Astrocyte (in vitro differentiated cells and primary cell): ENCODE measurements around the gene IQSEC3.

Experiments
- EZH2 ChIP-seq: IDR thresholded peaks from 2 replicates; pipeline ENCODE4 v1.6.1; 2012; ENCODE audit warnings: mild to moderate bottlenecking, low read length, inconsistent platforms; ENCODE audit not compliant: insufficient read depth
- TF ChIP-seq, protein P1 (sequence below): IDR thresholded peaks from 2 replicates; pipeline ENCODE4 v1.5.1; 2011; ENCODE audit warnings: low read depth, mild to moderate bottlenecking, inconsistent platforms, low read length, moderate library complexity; ENCODE audit not compliant: insufficient read depth

DNA sequence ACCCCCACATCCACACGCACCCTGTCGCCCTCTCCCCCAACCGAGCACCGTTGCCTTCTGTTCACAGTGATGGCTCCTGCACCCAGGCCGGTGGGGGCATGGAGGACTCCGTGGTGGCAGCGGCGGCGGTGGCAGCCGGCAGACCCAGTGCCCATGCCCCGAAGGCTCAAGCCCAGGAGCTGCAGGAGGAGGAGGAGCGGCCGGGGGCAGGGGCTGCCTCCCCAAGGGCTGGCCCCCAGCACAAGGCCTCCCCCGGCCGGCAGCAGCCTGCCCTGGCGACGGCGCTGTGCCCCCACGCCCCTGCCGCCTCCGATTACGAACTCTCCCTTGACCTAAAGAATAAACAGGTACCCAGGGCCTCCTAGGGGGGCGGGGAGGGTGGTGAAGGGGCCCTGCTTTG, 59.0 kb downstream of the IQSEC3 start:
- TF ChIP-seq, protein P1, sequence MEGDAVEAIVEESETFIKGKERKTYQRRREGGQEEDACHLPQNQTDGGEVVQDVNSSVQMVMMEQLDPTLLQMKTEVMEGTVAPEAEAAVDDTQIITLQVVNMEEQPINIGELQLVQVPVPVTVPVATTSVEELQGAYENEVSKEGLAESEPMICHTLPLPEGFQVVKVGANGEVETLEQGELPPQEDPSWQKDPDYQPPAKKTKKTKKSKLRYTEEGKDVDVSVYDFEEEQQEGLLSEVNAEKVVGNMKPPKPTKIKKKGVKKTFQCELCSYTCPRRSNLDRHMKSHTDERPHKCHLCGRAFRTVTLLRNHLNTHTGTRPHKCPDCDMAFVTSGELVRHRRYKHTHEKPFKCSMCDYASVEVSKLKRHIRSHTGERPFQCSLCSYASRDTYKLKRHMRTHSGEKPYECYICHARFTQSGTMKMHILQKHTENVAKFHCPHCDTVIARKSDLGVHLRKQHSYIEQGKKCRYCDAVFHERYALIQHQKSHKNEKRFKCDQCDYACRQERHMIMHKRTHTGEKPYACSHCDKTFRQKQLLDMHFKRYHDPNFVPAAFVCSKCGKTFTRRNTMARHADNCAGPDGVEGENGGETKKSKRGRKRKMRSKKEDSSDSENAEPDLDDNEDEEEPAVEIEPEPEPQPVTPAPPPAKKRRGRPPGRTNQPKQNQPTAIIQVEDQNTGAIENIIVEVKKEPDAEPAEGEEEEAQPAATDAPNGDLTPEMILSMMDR, result no peak
- TF ChIP-seq EZH2, result no peak
